ENCODE results near the gene ZCWPW1.

Gene ZCWPW1, protein sequence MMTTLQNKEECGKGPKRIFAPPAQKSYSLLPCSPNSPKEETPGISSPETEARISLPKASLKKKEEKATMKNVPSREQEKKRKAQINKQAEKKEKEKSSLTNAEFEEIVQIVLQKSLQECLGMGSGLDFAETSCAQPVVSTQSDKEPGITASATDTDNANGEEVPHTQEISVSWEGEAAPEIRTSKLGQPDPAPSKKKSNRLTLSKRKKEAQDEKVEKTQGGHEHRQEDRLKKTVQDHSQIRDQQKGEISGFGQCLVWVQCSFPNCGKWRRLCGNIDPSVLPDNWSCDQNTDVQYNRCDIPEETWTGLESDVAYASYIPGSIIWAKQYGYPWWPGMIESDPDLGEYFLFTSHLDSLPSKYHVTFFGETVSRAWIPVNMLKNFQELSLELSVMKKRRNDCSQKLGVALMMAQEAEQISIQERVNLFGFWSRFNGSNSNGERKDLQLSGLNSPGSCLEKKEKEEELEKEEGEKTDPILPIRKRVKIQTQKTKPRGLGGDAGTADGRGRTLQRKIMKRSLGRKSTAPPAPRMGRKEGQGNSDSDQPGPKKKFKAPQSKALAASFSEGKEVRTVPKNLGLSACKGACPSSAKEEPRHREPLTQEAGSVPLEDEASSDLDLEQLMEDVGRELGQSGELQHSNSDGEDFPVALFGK

DNA sequence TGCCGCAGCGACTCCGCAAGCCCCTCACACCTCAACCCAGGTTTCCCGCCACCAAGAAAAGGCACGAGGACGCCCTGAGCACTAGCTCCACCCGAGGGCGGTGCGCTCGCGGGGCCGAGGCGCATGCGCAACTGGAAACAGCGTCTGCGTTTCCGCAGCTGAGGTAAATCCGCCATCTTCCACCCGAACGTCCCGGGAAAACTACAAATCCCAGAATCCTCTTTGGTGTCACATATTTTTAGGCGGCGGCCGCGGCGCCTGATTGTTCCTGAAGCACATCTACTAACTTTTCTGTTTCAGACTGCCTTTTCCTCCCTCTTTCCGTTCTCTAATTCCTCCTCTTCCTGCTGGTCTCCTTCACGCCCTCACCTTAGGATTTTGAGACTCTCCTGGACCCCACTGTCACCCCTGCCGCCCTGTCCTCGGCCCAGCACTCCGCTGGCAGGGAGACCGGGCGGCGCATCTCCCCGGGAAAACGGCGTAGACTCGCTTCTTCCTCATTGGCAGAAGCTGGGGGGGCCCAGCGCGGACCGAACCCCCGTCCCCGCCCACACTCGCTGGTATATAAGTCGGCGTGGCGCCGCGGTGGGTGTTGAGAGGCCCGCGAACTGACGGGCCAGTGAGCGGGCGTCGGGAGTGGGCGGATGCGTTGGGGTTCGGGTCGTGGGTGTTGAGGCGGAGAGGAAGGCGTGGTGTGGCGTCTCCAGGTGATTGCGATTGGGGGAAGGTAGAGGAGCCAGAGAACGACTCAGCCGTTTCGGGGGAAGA, at the start of gene ZCWPW1:
Gene ZCWPW1 (minus strand): TSS at position 505 of the 768 bp plus-strand sequence. CDS start 8,054 bp downstream, outside the sequence.
- peak; percentile 79 for DNase-seq

DNA sequence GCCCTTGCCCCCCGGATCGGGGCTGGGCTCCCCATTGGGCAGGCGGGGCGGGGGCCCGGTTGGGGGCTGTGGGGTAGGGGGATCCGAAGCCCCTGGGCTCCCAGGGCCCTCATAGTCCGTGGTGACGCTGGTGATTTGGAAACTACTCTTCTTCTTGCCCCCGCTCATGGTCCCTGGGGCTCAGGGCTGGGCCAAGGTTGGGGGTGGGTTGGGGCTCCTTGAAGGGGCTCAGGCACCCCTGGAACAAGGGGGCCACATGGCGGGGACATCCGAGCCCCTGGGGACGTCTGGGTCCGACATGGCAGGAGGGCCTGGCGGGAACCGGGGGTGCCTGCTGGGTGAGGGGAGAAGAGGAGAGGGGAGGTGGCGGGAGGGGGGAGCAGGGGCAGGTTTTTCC, 49.4 kb upstream of the ZCWPW1 start:
- DNase-seq, result no peak

DNA sequence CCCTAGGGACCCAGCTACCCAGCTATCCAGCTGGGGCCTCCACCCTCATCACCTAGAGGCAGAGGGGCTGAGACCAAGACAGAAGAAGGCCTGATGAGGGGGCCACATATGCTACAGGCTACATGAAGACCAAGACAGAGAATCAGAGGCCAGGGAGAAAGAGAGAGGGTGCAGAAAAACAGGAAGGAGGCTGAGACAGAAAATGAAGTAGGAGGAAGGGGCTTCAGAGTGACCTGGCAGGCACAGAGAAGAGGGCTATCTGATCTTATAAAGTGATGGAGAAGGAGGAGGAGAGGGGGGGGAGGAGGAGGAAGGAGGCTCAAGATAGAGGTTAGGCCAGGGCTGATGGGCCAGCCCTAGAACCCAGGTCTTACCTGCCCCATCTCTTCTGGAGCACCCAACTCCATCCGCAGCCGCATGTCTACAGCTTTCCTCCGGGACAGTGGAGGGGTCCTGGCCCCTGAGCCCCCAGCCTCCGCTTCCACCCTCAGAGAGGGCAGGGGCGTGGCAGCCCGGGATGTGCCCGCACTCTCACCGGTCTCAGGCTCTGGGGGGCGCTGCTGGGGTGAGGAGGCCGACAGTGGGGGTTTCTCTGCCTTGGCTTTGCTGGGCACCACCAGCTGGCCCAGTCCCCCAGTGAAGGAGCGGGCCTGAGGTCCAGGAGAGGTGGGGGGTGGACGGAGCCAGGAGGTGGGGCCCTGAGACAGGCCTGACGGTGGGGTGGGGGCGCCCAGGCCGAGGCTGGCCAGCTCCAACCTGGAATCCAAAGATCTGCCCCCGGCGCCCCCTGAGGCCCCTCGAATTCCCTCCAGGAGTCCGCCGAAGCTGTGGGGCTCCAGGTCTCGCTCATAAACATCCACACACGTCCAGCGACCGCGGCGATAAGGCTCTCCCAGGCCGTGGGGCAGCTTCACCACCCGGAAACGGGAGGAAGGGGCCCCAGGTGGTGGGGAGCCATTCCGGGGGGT, 48.7 kb upstream of the ZCWPW1 start:
- no peak for DNase-seq

DNA sequence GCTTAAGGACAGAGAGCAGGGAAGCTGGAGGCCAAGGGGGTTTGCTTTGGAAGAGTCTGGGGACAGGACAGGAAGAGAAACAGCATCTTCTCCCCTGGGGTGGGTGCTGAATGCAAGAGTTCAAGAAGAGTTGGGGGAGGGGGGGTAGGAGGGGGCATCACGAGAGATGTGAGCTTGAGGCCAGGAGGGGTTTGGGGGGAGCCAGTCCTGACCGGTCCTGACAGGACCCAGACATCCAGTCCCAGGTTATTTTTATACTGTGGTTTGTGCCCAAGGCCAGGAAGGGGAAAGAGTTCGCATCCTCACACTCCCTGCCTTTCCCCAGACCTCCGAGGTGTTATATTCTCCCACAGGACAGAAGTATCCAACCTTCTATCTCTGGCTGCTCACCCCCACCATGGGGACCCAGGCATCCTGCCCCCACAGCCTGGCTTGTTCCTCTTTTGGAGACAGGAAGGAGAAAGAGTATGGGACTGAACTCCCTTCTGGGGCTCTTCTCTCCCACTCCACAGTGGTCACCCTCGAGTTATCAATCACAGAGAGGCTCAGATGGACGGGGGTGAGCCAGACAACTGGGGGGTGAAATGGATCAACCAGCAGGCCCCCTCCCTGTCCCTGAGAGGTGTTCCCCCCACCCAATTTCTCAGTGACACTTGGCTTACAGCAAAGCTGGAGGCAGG, 47.7 kb upstream of the ZCWPW1 start:
- DNase-seq, result no peak

DNA sequence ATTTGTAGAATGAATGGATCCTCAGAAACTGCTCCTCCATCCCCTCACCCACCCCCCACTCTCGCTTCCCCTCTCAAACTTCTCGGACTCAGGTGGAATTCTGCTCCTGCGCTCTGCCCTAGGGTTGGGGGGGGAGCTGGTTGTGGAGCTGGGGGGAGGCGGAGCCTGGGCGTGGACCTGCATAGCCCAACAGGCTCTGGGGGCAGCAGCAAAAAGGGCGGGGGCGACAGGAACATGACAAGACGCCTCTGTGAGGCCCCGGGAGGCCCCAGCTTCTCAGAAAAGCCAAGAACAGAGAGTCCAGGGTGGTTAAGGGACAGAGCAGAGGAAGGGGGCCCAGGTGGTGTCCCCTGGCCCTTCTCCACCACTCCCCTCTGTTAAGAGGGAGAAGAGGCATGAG, 47.0 kb upstream of the ZCWPW1 start:
- DNase-seq, result no peak

DNA sequence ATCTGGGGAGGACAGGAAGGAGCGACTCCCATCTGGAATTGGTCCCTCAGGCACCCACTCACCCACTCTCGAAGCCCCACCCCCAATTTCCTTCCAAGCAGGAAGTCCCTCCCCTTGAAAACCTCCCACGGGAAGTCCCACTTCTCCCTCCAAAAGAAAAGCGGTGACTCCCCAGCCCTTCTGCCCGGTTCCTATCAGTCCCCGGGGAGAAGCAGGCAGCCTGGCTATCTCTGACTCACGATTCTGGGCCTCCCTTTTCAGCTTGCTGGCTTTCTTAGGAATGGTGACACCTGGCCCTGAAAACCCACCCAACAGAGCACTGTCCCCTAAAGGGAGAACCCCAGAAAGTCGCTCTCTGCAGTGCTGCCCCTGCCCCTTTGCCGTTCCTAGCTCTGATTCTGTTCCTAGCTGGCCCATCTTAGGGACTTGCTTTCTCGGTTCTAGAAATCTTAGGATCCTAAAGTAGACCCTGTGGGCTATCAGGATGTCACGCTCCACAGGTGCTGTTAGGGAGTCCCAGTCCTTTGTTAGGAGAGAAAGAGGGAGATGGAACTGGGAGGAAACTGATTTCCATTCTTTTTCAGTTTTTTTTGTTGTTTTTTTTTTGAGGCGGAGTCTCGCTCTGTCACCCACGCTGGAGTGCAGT, 44.5 kb upstream of the ZCWPW1 start:
- no peak for DNase-seq

DNA sequence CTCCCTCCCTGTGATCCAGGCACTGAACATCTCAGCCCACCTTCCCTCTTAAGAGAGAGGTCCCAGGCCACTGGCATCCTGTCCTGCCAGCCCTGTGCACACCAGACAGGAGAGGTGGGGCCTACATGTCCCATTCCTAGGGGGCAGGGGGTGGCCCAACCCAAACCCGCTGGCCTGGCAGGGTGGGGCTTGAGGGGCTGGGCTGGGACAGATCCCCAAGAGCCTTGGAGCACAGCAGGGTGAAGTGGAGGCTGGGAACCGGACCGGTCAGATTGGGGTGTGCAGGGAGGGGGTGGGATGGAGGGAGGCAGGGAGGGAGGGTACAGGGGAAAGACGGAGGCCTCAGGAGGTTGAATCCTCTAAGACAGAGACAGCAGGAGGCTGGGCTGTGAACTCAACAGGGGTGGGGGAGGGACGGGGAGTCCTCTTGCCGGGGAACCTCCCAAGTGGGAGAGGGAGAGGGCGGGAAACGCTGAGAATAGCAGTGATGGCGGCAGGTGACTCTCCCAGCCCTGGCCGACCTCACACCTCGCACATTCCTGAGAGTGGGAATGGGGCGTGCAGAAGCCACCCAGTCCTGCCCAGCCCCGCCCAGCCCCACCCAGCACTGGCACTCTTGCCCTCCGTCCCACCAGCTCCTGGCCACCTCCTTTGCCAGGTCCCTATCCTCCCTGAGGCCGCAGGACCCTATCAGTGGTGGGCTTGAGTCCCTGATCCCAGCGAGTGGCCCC, 43.8 kb upstream of the ZCWPW1 start:
- no peak for DNase-seq

DNA sequence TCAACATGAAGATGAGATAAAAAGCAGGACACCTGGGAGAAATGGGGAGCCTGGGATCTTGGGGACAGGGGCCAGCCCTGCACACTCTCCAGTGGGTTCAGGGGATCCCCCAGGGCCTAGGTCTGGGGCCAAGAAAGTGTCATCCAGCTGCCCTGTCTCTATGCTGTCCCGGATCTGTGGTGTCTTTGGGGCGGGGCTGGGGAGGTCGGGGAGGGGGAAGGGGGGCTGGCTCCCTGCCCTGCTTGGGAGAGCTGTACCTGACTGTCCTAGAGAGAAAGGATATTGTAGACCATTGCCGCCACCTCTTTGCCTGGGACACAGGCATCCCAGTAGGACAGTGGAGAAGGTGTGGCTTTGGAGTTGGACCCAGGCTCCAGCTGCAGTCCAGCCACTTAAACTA, 42.5 kb upstream of the ZCWPW1 start:
- DNase-seq, result no peak

DNA sequence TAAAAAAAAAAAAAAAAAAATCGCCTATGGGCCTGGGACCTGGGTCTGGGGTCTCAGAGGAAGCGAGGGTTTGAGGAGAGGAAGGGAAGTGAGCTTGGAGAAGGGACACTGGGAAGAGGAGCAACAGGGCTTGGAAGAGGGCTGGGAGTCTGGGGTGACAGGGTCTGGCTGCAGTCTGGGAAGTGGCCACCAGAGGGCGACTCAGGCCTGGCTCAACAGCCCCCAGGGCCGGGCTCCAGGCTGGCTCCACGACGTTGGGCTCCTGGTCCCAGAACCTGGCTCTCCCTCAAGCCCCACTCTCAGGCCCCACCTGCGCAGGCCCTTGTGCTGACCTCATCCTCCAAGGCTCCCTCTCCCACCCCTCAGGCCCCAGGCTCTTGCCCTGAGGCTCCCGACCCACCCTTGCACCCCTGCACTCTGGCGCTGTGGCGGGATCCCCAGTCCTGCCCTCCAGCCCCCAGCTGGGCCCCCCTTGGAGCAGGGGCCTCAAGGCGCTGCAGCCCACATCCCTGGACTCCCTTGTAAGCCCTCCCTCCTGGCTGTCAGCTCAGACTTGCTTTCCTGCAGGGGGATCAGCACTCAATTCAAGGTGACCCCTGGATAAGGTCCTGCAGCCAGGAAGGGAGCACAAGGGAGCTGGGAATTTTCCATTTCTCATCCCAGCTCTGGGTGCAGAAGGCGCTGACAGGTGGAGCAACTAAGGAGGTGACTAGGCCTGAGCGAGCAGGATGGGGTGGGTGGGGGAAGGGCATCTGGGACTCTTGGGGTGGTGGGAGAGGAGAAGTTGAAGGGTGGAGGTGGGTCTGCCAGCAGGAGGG, 40.9 kb upstream of the ZCWPW1 start:
- DNase-seq, result peak; percentile 32

DNA sequence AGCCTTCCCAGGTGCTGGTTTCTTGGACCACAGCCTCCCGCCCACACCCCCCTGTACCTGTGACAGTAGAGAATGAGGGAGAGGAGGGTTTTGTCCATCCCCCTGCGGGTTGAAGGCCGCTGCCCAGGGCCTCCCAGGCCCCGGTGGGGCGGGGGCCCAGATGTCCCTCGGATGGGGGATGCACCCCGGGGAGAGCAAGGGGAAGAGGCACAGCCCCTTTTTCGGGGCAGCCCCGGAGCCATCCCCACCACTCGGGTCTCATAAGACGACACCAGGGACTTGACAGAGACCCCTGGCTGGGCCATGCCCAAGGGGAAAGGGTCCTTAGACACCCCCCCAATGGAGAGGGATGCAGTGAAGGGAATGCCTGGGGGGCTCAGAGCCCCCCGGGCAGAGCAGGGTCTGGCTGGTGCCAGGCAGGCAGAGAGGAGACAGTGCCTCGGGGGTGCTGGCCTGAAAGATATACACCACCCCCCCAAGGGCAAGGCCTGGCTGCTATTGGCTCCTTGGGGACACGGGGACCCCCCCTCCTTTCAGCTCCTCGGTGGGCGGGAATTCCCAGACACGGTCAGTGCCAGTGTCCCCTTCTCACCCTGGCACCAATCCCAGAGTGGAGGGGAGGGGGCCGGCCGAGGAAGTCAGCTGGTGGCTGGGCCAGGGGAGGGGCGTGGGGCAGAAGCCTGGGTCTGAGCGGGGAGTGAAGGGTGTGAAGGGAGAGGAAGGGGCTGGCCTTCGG, 39.3 kb upstream of the ZCWPW1 start:
- no peak for DNase-seq

DNA sequence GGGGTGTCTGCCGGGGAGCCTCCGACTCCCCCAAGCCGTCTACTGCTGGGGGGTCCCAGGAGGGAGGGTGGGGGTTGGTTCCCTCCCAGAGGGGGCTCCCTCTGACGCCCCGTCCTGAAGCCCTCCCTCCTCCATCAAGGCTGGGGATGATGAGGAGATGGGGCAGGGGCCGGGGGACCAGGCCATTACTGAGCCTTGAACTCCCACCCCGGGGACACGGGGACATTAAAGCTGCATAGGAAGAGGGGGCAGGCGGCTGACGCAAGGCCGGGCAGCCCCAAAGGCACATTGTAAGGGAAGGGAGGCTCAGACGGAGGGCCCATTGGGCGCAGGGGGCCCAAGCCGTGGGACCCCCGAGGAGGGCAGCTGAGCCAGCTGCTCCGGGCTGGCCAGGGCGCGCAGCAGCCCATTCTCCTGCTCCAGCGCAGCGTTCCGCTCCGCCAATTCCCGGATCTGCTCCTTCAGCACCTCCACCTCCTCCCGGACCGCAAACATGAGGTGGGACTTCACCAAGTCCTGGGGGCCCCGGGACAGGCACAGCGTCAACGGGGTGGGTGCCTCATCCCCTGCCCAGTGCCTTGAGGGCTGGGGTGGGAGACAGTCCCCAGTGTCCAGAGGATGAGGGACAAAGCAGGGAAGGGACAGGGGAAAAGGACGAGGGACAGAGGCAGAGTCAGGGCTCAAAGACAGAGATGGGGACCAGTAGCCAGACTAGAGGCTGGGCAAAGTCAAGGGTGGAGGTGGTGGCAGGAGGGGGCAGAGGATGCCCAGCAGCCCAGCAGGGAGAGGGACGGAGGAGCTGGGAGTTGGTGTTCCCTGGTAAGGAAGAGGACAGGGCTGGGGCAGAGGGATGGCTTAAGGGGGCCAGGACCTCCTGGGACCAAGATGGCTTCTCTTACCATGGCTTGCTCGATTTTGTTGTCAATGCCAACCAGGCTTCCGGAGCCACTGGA, 38.4 kb upstream of the ZCWPW1 start:
- DNase-seq, result no peak

DNA sequence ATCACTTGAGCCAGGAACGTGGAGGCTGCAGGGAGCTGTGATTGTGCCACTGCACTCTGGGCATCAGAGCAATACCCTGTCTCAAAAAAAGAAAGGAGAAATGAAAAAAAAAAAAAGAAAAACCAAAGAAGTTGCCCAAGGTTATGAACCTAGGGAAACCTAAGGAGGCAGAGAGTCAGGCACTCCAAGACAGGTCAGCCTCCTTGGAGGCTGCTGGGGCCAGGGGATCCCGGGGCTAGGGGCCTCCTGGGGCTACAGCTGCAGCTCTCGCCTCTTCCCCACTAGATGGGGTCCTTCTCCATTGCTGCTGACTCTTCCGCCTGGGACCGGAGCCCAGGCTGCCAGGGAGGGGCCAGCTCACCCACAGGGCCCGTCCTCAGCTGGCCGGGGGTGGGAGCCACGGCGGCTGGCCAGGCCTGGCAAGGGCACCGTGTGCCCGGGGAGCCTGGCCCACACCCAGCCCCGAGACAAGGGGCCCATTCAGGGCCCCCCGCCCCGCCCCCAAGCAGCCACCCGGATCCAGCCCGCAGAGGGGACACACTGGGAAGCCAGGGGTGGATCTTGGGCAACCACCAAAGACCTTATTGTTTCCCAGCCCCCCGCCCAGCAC, 37.3 kb upstream of the ZCWPW1 start:
- DNase-seq, result no peak

DNA sequence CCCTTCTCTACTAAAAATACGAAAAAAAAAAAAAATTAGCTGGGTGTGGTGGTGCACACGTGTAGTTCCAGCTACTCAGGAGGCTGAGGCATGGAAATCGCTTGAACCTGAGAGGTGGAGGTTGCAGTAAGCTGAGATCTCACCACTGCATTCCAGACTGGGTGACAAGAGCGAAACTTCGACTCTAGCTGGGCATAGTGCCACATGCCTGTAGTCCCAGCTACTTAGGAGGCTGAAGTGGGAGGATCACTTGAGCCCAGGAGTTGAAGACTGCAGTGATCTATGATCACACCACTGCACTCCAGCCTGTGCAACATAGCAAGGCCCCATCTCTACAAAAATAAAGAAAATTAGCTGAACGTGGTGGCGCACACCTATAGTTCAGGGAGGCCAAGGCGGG, 36.8 kb upstream of the ZCWPW1 start:
- DNase-seq, result no peak

DNA sequence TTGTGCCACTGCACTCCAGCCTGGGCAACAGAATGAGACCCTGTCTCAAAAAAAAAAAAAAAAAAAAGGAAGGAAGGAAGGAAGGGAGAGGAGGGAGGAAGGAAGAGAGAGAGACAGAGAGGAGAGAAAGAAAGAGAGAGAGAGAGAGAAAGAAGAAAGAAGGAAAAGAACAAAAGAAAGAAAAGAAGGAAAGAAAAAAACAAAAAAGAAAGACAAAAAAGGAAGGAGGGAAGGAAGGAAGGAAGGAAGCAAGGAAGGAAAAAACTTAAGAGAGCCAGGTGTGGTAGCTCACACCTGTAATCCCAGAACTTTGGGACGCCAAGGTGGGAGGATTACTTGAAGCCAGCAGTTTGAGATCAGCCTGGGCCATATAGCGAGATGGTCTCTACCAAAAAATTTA, 36.3 kb upstream of the ZCWPW1 start:
- DNase-seq, result no peak

DNA sequence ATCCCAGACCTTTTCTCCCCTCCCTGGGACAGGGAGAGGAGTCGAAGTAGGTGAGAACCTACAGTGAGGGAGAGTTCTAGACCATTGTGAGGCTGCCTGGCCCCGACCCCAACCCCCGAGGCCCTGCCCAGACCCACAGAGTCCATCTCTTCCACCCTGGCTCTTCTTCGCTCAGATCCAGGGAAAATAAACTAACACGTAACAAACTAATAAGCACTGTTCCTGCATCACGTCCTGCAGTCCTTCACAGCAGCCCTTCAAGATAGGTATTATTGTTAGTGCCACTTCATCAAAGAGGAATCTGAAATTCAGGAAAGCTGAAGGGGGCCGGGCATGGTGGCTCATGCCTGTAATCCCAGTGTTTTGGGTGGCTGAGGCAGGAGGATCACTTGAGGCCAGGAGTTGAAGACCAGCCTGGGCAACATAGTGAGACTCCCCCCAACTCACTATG, 35.7 kb upstream of the ZCWPW1 start, which contains the start of gene SPACDR:
Gene SPACDR (minus strand): TSS at position 51 of the 451 bp plus-strand sequence. CDS start 235 bp downstream, outside the sequence.
- DNase-seq, result no peak

DNA sequence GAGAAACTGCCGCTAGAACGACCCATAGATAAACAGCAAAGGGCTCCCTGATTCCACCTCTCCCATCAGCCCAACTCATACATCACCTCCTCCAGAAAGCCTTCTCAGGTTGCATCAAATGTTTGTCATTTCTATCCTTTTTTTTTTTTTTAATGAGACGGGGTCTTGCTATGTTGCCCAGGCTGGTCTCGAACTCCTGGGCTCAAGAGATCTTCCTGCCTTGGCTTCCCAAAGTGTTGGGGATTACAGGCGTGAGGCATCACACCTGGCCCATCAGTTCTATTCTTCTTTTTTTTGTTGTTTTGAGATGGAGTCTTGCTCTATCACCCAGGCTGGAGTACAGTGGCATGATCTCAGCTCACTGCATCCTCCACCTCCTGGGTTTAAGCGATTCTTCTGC, 28.5 kb upstream of the ZCWPW1 start:
- no peak for DNase-seq

DNA sequence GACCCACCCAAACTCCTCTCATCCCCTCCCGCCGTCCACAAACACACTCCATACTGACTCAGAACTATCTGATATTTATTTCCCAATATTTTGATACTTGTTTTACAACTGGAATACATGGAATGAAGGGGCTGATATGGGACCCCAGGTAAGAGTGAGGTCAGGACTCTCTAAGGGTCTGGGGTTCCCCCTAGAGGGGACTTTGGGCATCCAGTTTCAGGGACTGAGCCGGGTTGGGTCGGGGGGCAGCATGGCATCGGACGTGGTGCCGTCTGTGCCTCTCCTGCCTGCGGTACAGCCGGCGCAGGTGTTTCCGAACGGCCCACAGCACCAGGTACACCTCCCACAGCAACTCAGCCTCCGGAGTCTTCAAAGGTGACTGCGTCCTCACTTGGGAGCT, 28.1 kb upstream of the ZCWPW1 start:
- no peak for DNase-seq

All from SHP77 treated with DMSO at 0.1 percent for 48 hours (cell line).